Body of pancreas (tissue), 4 donors: ENCODE data around the gene DNAI1.

Experiments
- CTCF ChIP-seq, 7 experiments: fragments of 450-650 bp in 4 of 7; fragments of 200-600 bp in 3 of 7; sonication (generic) in 3 of 7; IDR thresholded peaks; one replicate each; pipeline ENCODE4 v1.5.1; 2016 to 2019; ENCODE audit warnings: antibody characterized with exemption in 7 of 7
- POLR2A ChIP-seq, 3 donors: fragments of 450-650 bp; IDR thresholded peaks; one replicate each; pipeline ENCODE4 v1.6.1; 2016; ENCODE audit warnings: antibody characterized with exemption in 3 of 3, mild to moderate bottlenecking in 2 of 3

DNA sequence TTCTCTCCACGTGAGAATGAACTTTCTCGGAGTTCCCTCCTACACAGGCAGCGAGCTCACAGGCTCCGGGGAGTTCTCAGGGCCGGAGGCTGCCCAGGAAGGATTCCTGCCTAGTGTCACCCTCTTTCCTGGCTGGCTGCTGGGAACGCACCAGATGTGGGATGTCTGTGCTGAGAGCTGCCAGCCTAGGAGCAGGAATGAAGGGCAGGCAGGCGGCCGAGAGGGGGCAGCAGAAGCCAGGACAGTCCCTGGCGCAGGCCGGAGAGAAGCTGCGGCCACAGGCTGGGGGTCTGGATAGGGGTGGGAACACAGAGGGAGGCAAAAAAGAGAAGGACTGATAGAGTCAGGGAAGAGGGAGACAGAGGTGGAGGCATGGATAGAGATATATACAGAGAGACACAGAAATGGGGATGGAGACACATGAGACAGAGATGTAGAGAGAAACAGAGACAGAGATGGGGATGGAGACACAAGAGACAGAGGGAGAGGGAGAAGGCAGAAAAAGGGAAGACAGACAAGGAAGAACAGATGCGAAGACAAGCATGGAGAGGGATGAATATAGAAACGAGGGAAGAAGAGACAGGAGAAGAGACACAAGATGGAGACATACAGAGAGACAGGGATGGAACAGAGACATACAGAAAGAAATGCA is 89.5 kb downstream of the DNAI1 start:
- peak; percentile 73 to 95 (median 88) for TF ChIP-seq CTCF (IDR thresholded peaks at IDR 0.05)
- no peak for TF ChIP-seq POLR2A (IDR thresholded peaks at IDR 0.05)
